HG03342 (cell line): ENCODE results near the gene BAZ2B.

Experiments used
- ATAC-seq: cut with Tn5 transposase; IDR thresholded peaks from one replicate; pipeline ENCODE4 v1.9.1; 2021; ENCODE audit warnings: mild to moderate bottlenecking, moderate library complexity; ENCODE audit not compliant: unreplicated experiment

BAZ2B gene

DNA sequence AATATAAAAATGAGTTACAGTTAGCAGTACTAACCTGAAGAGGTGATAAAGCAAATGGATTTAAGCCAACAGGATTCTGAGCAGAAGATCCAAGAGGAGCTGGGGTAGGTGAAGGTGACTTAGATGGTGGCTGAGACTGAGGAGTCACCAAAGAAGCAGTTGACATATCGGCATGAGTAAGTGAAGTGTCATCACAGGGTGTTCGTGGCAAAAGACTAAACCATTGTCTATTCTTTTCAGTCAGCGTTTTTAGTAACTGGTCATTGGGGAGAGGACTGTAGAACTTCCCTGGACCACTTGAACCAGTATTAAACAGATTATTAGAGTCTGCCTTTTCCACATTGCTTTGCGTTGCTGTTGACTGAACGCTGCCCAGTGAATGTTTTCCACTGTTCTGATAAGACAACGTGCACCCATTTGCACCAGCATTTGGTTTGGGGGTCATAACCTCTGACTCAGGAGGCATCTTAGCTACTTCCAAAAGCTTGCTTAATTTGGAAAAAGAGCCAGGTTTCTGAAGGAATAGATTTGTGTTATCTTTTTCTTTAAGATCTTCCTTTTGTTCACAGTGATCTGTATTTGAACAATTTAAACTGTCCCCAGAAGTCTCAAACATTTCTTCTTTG, 266.6 kb downstream of the BAZ2B start:
- ATAC-seq = no peak

GRCh38 chr2:159326569-159327255, 289.6 kb downstream of the BAZ2B start:
- no peak for ATAC-seq

- no peak for ATAC-seq
Measured at GRCh38 chr2:159322419-159322818, 293.9 kb downstream of the BAZ2B start.

GRCh38 chr2:159317392-159318088, 298.8 kb downstream of the BAZ2B start:
- ATAC-seq = no peak

DNA sequence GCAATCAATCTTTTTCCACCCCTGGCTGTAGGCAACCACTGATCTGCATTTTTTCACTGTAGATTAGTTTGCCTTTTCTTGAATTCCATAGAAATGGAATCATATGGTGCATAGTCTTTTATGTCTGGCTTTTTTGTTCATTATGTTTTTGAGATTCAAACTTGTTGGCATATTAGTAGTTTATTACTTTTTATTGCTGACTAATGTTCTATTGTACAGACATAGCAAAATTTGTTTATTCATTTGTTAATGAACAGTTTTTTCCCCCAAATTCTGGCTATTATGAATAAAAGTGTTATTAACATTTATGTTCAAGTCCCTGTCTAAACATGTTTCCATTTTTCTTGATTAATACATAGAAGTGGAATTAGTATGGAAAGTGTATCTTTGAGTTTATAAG, 308.4 kb downstream of the BAZ2B start:
- no peak for ATAC-seq

DNA sequence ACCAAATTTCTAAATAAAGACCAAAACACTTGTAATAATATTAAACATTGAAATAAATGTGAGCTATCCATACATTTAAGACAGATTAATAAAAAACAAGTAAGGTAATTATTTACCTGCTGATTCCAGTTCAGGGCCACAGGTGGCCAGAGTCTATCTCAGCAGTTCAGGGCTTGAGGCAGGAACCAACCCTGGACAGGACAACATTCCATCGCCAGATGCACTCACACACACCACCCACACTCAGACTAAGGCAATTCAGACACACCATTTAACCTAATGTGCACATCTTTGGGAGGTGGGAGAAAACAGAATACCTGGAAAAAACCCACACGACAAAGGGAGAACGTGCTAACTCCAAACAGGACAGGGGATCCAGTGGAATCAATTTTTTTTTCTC, 315.8 kb downstream of the BAZ2B start:
- no peak for ATAC-seq

DNA sequence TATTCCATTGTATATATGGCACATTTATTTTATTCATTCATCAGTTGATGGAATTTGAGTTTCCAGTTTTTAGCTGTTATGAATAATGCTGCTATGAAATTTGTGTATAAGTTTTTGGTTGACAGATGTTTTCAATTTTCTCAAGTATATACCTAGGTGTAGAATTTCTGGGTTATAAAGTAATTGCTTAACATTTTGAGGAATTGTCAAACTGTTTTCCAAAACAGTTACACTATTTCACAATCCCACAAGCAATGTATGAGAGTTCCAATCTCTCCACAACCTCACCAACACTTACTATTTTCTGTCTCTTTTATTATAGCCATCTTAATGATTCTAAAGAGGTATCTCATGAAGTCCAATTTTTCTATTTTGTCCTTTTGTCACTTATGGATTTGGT, 317.4 kb downstream of the BAZ2B start:
- ATAC-seq = no peak

- no peak for ATAC-seq
Measured at GRCh38 chr2:159297042-159297707, 319.2 kb downstream of the BAZ2B start.

DNA sequence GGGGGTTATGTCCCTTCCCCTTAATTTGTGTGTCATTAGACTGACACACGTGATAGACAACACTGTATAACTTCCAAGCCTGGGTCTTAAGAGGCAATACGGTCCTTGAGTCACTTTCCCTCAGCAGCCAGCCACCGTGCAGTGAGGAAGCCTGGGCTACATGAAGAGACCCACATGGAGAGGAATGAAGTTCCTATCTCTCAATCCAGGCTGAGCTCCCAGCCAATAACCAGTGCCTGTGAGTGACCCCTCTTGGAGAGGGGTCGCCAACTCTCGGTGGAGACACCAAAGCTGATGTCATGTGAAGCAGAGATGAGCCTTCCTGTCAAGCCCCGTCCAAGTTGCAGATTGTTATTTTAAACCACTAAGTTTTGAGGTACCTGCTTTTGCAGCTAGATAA, 324.2 kb downstream of the BAZ2B start:
- ATAC-seq = no peak

DNA sequence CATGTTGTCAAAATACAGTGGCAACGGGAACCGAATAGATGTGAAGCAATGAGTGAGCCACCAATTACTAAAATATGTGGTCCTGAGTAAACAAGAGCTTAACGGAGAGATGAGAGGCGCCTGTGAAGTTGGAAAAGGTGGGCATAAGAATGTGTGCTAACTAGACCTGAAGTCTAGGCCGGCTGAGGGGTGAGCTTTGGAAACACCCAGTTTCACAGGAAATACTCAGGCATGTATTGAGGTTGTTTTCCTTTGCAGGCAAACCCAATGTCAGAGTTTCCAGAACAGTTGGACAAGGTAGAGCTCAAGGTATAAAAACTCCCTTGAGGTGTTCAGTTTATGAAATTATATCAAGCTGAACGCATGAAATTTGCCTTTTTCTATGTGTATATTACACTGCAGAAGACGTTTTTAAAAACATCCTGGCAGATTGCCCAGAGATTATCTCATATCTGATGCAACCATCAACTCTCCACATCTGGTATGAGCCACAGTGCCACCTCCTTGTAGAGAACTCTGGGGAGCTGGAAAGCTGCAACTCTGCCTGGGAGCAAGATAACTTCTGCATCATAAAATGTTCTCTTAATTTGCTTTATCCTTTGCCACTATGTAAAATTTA, 325.9 kb downstream of the BAZ2B start:
- ATAC-seq = no peak

DNA sequence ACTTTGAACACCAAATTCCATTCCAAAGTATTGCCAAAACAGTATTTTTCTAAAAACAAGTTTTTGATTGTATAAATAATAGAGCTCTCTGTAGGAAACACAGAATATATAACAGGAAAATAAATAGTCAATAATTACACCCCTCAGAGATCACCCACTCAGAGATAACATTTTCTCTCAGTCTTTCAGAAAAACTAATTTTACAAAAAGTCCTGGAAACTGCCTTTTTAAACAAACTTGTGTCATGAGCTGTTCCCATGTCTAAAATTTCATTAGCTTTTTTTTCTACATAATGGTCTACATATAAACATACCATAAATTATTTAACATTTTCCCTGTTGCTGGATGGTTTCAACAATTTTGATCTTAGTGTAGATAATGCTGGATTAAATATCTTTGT, 328.6 kb downstream of the BAZ2B start:
- ATAC-seq = no peak

DNA sequence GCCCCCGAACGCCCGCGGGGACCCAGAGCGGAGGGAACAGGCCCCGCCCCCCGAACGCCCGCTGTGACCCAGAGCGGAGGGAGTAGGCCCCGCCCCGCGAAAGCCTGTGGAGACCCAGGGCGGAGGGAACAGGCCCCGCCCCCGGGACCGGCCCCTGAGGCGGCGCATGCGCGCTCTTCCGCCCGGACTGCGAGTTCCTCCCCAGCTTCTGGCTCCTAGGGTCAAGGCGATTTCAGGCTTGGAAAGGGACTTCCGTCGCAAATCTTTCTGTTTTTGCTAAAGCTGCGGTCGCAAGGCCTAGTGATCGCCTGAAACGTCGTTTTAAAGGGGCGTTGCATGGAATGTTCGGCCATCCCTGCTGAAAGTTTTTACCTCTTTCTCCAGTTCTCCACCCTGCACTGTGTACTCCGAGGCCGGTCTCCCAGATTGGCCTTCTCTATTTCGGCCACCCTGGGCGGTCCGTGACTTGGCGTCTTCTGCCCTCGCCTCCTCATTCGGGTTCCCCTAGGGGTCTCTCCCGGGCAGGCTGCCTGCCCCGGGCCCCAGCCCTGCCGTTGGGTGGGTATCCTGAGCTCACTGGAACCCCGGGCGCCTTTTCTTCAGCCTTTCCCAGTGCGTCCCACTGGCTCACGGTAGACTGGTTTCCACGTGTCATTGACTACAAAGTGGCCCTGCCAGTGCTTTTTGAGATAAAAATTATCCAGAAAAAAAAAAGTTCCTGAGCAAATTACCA, 329.5 kb downstream of the BAZ2B start:
- peak; percentile 89 for ATAC-seq

DNA sequence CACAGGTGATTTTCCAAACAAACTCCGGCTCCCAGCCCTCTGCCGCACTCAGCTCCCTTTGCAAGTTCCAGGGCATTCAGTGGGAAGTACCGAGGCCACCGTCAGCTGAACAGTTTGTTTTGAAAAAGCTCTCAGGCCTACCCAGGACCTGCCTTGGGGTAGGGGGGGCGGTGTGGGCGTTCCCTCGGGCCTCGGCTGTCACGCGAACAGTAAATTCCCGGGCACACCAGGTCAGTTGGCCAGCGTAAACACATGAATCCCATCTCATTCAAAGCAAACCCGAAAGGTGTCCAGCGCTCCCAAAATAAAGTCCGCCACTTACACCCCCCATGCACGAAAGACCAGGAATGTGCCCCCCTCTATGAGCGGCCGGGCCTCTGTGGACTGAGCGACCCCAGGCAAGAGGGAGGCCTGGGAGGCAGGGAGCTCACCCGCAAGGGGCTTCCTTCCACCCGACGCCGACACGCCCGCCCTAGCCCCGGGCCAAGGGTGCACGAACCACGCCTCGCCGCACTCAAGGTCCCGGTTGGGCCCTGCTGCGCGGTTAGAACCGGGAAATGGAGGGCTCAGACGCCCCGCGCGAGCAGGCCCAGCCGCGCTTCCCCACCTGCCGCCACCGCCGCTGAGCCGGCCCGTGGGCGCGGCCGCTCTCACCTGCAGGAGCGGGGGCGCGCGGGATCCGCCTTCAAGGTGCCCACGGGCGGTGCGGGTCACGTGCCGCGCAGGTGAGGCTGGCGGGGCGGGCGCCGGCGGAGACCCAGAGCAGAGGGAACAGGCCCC, 330.2 kb downstream of the BAZ2B start, which contains the start of gene WDSUB1:
TSS of gene WDSUB1 (minus strand) at position 775 of the 780 bp plus-strand sequence. CDS start 3,634 bp downstream, outside the sequence.
- peak; percentile 36 for ATAC-seq

DNA sequence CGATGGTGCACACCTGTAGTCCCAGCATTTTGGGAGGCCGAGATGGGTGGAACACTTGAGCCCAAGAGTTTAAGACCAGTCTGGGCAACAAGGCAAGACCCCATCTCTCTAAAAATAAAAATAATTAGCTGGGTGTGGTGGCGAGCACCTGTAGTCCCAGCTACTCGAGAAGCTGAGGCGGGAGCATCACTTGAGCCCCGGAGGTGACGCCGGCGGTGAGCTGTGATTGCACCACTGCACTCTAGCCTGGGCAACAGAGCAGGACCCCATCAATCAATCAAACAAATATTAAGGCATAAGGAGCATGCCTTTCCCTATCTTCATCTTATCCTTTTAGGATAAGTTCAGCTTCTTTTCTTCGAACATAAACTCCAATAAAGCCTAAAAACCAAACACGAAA, 330.9 kb downstream of the BAZ2B start:
- ATAC-seq = no peak

DNA sequence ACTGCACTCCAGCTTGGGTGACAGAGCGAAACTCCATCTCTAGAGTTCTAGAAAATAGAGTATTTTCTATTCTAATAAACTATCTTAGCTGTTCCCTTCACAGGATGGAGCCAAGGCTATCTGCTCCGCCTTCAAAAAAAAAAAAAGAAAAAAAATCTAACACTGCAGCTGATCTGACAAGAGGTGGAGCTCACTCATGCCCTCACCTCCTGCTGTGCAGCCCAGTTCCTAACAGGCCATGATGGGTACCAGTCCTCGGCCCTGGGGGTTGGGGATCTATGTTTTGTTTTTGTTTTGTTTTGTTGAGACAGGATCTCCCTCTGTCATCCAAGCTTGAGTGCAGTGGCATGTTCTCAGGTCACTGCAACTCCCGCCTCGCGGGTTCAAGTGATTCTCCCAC, 332.8 kb downstream of the BAZ2B start:
- no peak for ATAC-seq

DNA sequence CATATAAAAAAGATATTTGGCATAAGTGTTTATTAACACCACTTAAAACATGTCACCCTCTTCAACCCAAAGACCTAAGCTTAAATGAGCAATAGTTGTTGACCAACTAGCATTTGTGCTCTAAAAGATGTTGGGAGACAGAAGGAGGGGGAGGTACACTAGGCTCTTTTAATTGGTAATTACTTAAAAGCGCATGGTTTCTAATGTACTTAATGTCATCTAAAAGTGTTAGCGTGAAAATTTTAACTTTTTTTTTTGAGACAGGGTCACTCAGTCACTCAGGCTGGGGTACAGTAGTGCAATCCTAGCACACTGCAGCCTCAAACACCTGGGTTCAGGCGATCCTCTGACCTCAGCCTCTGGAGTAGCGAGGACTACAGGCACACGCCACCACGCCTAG, 335.3 kb downstream of the BAZ2B start:
- no peak for ATAC-seq

GRCh38 chr2:159279700-159280099, 336.6 kb downstream of the BAZ2B start:
- ATAC-seq = no peak

GRCh38 chr2:159275111-159275510, 341.2 kb downstream of the BAZ2B start:
- no peak for ATAC-seq

- ATAC-seq = no peak
Measured at GRCh38 chr2:159272156-159272555, 344.2 kb downstream of the BAZ2B start.
